IMR-90 (cell line): Measurements from ENCODE around the gene CTIF. TPM values are rescaled to one million over a fixed set of nuclear protein-coding genes. Genes with fewer than 3 reads are reported as not detected.
A peak's percentile ranks its signal among the peaks of the same experiment; 100 is the strongest.

Source experiments
- ATAC-seq: fragments of 200-7000 bp; cut with Tn5 transposase; 2 replicates; pipeline ENCODE4 v1.9.1; 2020; ENCODE audit warnings: low read depth, mild to moderate bottlenecking, moderate library complexity
- BruUV-seq: library from RNA; stranded (reverse); fragments of 400-500 nt; replicated peaks from 2 replicates; lab custom pipeline; 2021; lab: Mats Ljungman, UMichigan
- CTCF ChIA-PET: fragments of 300-600 bp; formaldehyde crosslinking; extraction: SDS; loops from one replicate; lab custom pipeline; 2021; ENCODE audit warnings: antibody characterized with exemption; lab: Yijun Ruan, JAX
- POLR2A ChIA-PET: fragments of 300-600 bp; sonication (Branson Sonifier 250); formaldehyde crosslinking; loops from one replicate; lab custom pipeline; 2022; ENCODE audit warnings: antibody characterized with exemption; ENCODE audit not compliant: unreplicated experiment; lab: Charles Lee
- DNase-seq: peaks from one replicate; pipeline ENCODE4 v3.0.0; 2013
- H2AFZ ChIP-seq: replicated peaks from 2 replicates; pipeline ENCODE3; 2013; ENCODE audit warnings: low read length, mild to moderate bottlenecking; ENCODE audit not compliant: poor library complexity
- H2AK5ac ChIP-seq: 2 replicates; pipeline ENCODE4 v1.6.1; 2013; ENCODE audit warnings: low read depth, low read length, inconsistent platforms
- H2AK9ac ChIP-seq: replicated peaks from 2 replicates; pipeline ENCODE3; 2013; ENCODE audit warnings: mild to moderate bottlenecking, low read depth, low read length, moderate library complexity; ENCODE audit not compliant: poor library complexity
- H2BK120ac ChIP-seq: 2 replicates; pipeline ENCODE4 v1.6.1; 2013; ENCODE audit warnings: low read depth, low read length, inconsistent platforms
- H2BK15ac ChIP-seq: 3 replicates; pipeline ENCODE4 v1.6.1; 2013; ENCODE audit warnings: low read depth, low read length, inconsistent platforms
- H2BK20ac ChIP-seq: 2 replicates; pipeline ENCODE4 v1.6.1; 2013; ENCODE audit warnings: low read depth, mild to moderate bottlenecking, inconsistent platforms, low read length, moderate library complexity
- H2BK5ac ChIP-seq: 2 replicates; pipeline ENCODE4 v1.6.1; 2013; ENCODE audit warnings: mild to moderate bottlenecking, low read depth, low read length, inconsistent platforms; ENCODE audit not compliant: poor library complexity, severe bottlenecking
- H3K14ac ChIP-seq: replicated peaks from 2 replicates; pipeline ENCODE4 v1.6.1; 2013; ENCODE audit warnings: low read depth, low read length, inconsistent platforms
- H3K18ac ChIP-seq: 2 replicates; pipeline ENCODE4 v1.6.1; 2013; ENCODE audit warnings: low read depth, low read length, control low read depth
- H3K23ac ChIP-seq: 2 replicates; pipeline ENCODE4 v1.6.1; 2013; ENCODE audit warnings: low read depth, low read length, inconsistent platforms
- H3K27ac ChIP-seq: 2 replicates; pipeline ENCODE4 v1.5.1; 2013; ENCODE audit warnings: mild to moderate bottlenecking, control low read depth, low read length; ENCODE audit not compliant: insufficient read depth
- H3K27me3 ChIP-seq: 2 replicates; pipeline ENCODE4 v1.6.1; 2013; ENCODE audit warnings: low read length; ENCODE audit not compliant: control insufficient read depth, insufficient read depth
- H3K36me3 ChIP-seq: 2 replicates; pipeline ENCODE4 v1.6.1; 2013; ENCODE audit warnings: low read length, mixed read lengths; ENCODE audit not compliant: control insufficient read depth, insufficient read depth
- H3K4ac ChIP-seq: 2 replicates; pipeline ENCODE4 v1.6.1; 2013; ENCODE audit warnings: low read depth, low read length, inconsistent platforms
- H3K4me1 ChIP-seq: 2 replicates; pipeline ENCODE4 v1.6.1; 2013; ENCODE audit warnings: low read length, mixed read lengths; ENCODE audit not compliant: control insufficient read depth, insufficient read depth
- H3K4me2 ChIP-seq: 2 replicates; pipeline ENCODE4 v1.6.1; 2013; ENCODE audit warnings: low read depth, mild to moderate bottlenecking, control low read depth, low read length, moderate library complexity
- H3K4me3 ChIP-seq: 2 replicates; pipeline ENCODE4 v1.5.1; 2013; ENCODE audit warnings: low read depth, mild to moderate bottlenecking, control low read depth, low read length, moderate library complexity; ENCODE audit not compliant: insufficient read depth
- H3K56ac ChIP-seq: 2 replicates; pipeline ENCODE4 v1.6.1; 2013; ENCODE audit warnings: low read length, inconsistent platforms; ENCODE audit not compliant: insufficient read depth; ENCODE audit errors: extremely low read depth
- H3K79me1 ChIP-seq, 2 experiments: 2 replicates each; pipeline ENCODE4 v1.6.1; 2013; ENCODE audit warnings: low read length in 2 of 2, inconsistent platforms in 1 of 2, low read depth in 1 of 2
- H3K9ac ChIP-seq: 2 replicates; pipeline ENCODE4 v1.6.1; 2013; ENCODE audit warnings: low read depth, low read length, control low read depth
- H3K9me1 ChIP-seq: 2 replicates; pipeline ENCODE4 v1.6.1; 2013; ENCODE audit warnings: low read length, inconsistent platforms; ENCODE audit not compliant: insufficient read depth
- H3K9me3 ChIP-seq: 2 replicates; pipeline ENCODE4 v1.6.1; 2013; ENCODE audit warnings: low read length; ENCODE audit not compliant: control insufficient read depth, insufficient read depth
- H4K20me1 ChIP-seq: 2 replicates; pipeline ENCODE4 v1.6.1; 2013; ENCODE audit warnings: low read length, inconsistent platforms; ENCODE audit not compliant: insufficient read depth
- H4K5ac ChIP-seq: 2 replicates; pipeline ENCODE4 v1.6.1; 2013; ENCODE audit warnings: mild to moderate bottlenecking, low read depth, low read length, control low read depth
- H4K8ac ChIP-seq, 2 experiments: 2 replicates each; pipeline ENCODE4 v1.6.1; 2013; ENCODE audit warnings: low read depth in 2 of 2, low read length in 2 of 2, control low read depth in 1 of 2, inconsistent platforms in 1 of 2
- H4K91ac ChIP-seq: 2 replicates; pipeline ENCODE4 v1.6.1; 2013; ENCODE audit warnings: low read depth, low read length, inconsistent platforms; ENCODE audit not compliant: insufficient read depth
- BHLHE40 ChIP-seq: fragments of 150-350 bp; IDR thresholded peaks from 2 replicates; pipeline ENCODE4 v1.6.1; 2016; ENCODE audit warnings: mild to moderate bottlenecking, low read depth, low read length
- CHD1 ChIP-seq: IDR thresholded peaks from 2 replicates; pipeline ENCODE4 v1.6.1; 2012; ENCODE audit warnings: low read depth, low read length, improper control_type of control experiment
- FOS ChIP-seq: fragments of 150-350 bp; IDR thresholded peaks from 2 replicates; pipeline ENCODE4 v1.6.1; 2016; ENCODE audit warnings: low read depth, low read length
- RAD21 ChIP-seq: IDR thresholded peaks from 2 replicates; pipeline ENCODE4 v1.6.1; 2012; ENCODE audit warnings: low read length, improper control_type of control experiment
- RCOR1 ChIP-seq: IDR thresholded peaks from 2 replicates; pipeline ENCODE4 v1.6.1; 2012; ENCODE audit warnings: mild to moderate bottlenecking, low read length, improper control_type of control experiment; ENCODE audit not compliant: insufficient replicate concordance
- RFX5 ChIP-seq: IDR thresholded peaks from 2 replicates; pipeline ENCODE4 v1.8.0; 2012; ENCODE audit warnings: low read depth, mild to moderate bottlenecking, low read length, moderate library complexity
- SMC3 ChIP-seq: fragments of 150-350 bp; IDR thresholded peaks from 2 replicates; pipeline ENCODE4 v1.6.1; 2016; ENCODE audit warnings: low read depth, mild to moderate bottlenecking, antibody characterized with exemption, low read length, moderate library complexity
- WGBS, 2 experiments: methylation state at CpG; one replicate each; pipeline versions ENCODE4 v1.1.5 to v1.1.7; 2013; ENCODE audit warnings: missing lambda C conversion rate in 2 of 2; ENCODE audit not compliant: insufficient read length in 1 of 2; ENCODE audit errors: extremely low coverage in 2 of 2; 5-methylcytosine and 5-hydroxymethylcytosine counted together
- dilution Hi-C: fragments of 300-500 bp; cut with HindIII; formaldehyde crosslinking; loops from one replicate; pipeline ENCODE4 v1.14.3; 2018; ENCODE audit warnings: low sequenced_read_pairs; ENCODE audit not compliant: unreplicated experiment
- in situ Hi-C: fragments of 300-500 bp; cut with MboI; formaldehyde crosslinking; loops from 3 replicates; pipeline ENCODE4 v1.14.3; 2019; ENCODE audit warnings: low sequenced_read_pairs, inconsistent platforms, mixed read lengths
- intact Hi-C: fragments of 100-400 bp; cut with micrococcal nuclease; formaldehyde crosslinking; loops from 2 replicates; pipeline ENCODE4 v1.10.0; 2022
- polyA plus RNA-seq, 3 experiments: library from polyadenylated mRNA; depleted of rRNA; stranded (reverse); fragments of >200 nt; gene quantifications; 2 replicates each; pipeline ENCODE4 v1.2.3, GENCODE V29; 2012; ENCODE audit warnings: low replicate concordance in 1 of 3
- total RNA-seq: library from RNA; depleted of rRNA; stranded (reverse); fragments of >200 nt; gene quantifications from 2 replicates; pipeline ENCODE4 v1.2.3, GENCODE V29; 2012
- TF ChIP-seq, protein P1 (sequence below): fragments of 150-350 bp; IDR thresholded peaks from 2 replicates; pipeline ENCODE4 v1.6.1; 2017; ENCODE audit warnings: mild to moderate bottlenecking, antibody characterized with exemption, low read length, low read depth
- TF ChIP-seq, protein P2 (sequence below): conservative IDR thresholded peaks from 2 replicates; pipeline ENCODE4 v1.5.1; 2012; ENCODE audit warnings: mild to moderate bottlenecking, low read depth, low read length, improper control_type of control experiment

Gene CTIF
- total and polyA plus RNA-seq, 2 of the 4 experiments (the other 2 are of a cell fraction): 25.1 to 57.0 TPM

DNA sequence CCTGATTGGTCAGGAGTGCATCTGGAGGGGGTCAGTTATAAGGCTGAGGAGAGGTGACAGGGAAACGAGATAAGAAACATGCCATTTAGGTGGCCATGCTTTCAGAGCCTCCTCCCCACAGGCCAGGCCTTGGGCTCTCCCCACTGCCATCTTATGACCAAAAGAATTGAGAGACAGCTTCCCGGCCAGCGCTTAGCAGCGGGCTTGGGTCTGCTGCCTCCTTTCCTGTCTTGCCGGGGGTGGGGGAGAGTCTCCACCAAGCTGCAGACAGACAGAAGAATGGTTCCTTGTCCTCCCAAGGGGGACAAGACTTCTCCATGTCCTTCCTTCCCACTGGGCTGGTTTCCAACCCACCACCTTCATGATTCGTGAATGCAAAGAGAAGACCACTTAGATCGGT lies 240.6 kb downstream of the CTIF start:
- Histone ChIP-seq H3K18ac (no peak overlapping the region), H3K14ac (peak overlapping the region; percentile 75; the same call in 1 of the 2 replicates), H2AK9ac (no peak overlapping the region), H3K27ac (no peak overlapping the region), H2BK20ac (no peak overlapping the region; the same call in 1 of the 2 replicates), H3K56ac (no peak overlapping the region), H2BK5ac (no peak overlapping the region), H3K4ac (peak overlapping the region; percentile 49; the same call in 1 of the 2 replicates), H3K79me1 (peaks cover 27 to 93% of the 10 kb centered on the region in 2 experiments; a peak in 3 of 4 replicates), H2AK5ac (peak overlapping the region; percentile 48; the same call in 1 of the 2 replicates), H2BK15ac (no peak overlapping the region), H4K8ac (no peak overlapping the region), H3K27me3 (no peaks in the 10 kb centered on the region), H3K9ac (no peak overlapping the region), H4K91ac (no peak overlapping the region), H3K4me1 (peaks cover 46% of the 10 kb centered on the region), H3K4me2 (no peak overlapping the region), H3K23ac (peak overlapping the region; percentile 74; the same call in 1 of the 2 replicates), H4K20me1 (peaks cover 62% of the 10 kb centered on the region), H3K36me3 (peaks cover 14% of the 10 kb centered on the region), H3K9me3 (no peaks in the 10 kb centered on the region), H3K9me1 (peaks cover 44% of the 10 kb centered on the region), H2BK120ac (peak overlapping the region; percentile 46; the same call in 1 of the 2 replicates), H4K5ac (no peak overlapping the region), H2AFZ (peak overlapping the region; percentile 38), H3K4me3 (no peak overlapping the region)
- ChIA-PET POLR2A (no interaction called here), CTCF (no interaction called here)
- TF ChIP-seq, protein P1, sequence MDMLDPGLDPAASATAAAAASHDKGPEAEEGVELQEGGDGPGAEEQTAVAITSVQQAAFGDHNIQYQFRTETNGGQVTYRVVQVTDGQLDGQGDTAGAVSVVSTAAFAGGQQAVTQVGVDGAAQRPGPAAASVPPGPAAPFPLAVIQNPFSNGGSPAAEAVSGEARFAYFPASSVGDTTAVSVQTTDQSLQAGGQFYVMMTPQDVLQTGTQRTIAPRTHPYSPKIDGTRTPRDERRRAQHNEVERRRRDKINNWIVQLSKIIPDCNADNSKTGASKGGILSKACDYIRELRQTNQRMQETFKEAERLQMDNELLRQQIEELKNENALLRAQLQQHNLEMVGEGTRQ: no peak
- TF ChIP-seq SMC3: no peak
- no peak for TF ChIP-seq FOS
- TF ChIP-seq BHLHE40: no peak
- no peak for TF ChIP-seq CHD1
- TF ChIP-seq RFX5: no peak
- no peak for TF ChIP-seq RAD21
- TF ChIP-seq, protein P2, sequence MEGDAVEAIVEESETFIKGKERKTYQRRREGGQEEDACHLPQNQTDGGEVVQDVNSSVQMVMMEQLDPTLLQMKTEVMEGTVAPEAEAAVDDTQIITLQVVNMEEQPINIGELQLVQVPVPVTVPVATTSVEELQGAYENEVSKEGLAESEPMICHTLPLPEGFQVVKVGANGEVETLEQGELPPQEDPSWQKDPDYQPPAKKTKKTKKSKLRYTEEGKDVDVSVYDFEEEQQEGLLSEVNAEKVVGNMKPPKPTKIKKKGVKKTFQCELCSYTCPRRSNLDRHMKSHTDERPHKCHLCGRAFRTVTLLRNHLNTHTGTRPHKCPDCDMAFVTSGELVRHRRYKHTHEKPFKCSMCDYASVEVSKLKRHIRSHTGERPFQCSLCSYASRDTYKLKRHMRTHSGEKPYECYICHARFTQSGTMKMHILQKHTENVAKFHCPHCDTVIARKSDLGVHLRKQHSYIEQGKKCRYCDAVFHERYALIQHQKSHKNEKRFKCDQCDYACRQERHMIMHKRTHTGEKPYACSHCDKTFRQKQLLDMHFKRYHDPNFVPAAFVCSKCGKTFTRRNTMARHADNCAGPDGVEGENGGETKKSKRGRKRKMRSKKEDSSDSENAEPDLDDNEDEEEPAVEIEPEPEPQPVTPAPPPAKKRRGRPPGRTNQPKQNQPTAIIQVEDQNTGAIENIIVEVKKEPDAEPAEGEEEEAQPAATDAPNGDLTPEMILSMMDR: no peak
- no peak for TF ChIP-seq RCOR1
- no TSS peak for BruUV-seq
- WGBS, 2 experiments: no CpG with 5 or more reads among the region's 7 CpGs
- in situ Hi-C loops: no loop called here
- ATAC-seq (no peak), DNase-seq (no peak)
- dilution Hi-C loops: no loop called here
- intact Hi-C loops: loop anchor here (5.0 kb wide), 1 partner anchor 458 kb away; no protein-coding TSS in a partner anchor
